Endothelial cell of umbilical vein (primary cell): ENCODE data around the gene NT5DC4. TPM values are rescaled to one million over a fixed set of nuclear protein-coding genes. Genes with fewer than 3 reads are reported as not detected.

Source experiments
- BruUV-seq: library from RNA; stranded (reverse); fragments of 400-500 nt; replicated peaks from 2 replicates; lab custom pipeline; 2021; lab: Mats Ljungman, UMichigan
- CTCF ChIA-PET: fragments of 300-600, 350-600 bp; sonication (Branson Sonifier 250); formaldehyde crosslinking; loops from one replicate; lab custom pipeline; 2021; ENCODE audit warnings: antibody characterized with exemption, inconsistent platforms; lab: Charles Lee
- POLR2A ChIA-PET: fragments of 300-600, 350-600 bp; sonication (Branson Sonifier 250); formaldehyde crosslinking; loops from one replicate; lab custom pipeline; 2021; ENCODE audit warnings: antibody characterized with exemption, inconsistent platforms; lab: Charles Lee
- DNase-seq: peaks from one replicate; pipeline ENCODE4 v3.0.0-alpha.2; 2011; ENCODE audit warnings: low read depth, low spot score
- FAIRE-seq: peaks from 2 replicates; lab custom pipeline; 2011; peaks lifted over from hg19 to GRCh38; lab: Jason Lieb, UNC
- H2AFZ ChIP-seq: 2 replicates; pipeline ENCODE4 v1.6.0; 2012; ENCODE audit warnings: low read depth, low read length, control low read depth, inconsistent platforms
- H3K27ac ChIP-seq: 2 replicates; pipeline ENCODE4 v1.5.1; 2011; ENCODE audit warnings: low read depth, mild to moderate bottlenecking, control low read depth, low read length, moderate library complexity; ENCODE audit not compliant: insufficient read depth
- H3K27me3 ChIP-seq, 2 experiments: 2 replicates each; pipeline versions ENCODE4 v1.6.0 to v1.6.1; 2011; ENCODE audit warnings: low read length in 2 of 2, mixed read lengths in 1 of 2; ENCODE audit not compliant: control insufficient read depth in 2 of 2, insufficient read depth in 2 of 2
- H3K36me3 ChIP-seq, 2 experiments: 2 replicates in 1 of 2; 3 replicates in 1 of 2; pipeline ENCODE4 v1.5.1; 2011; ENCODE audit warnings: low read length in 2 of 2, mild to moderate bottlenecking in 1 of 2, moderate library complexity in 1 of 2; ENCODE audit not compliant: control insufficient read depth in 2 of 2, insufficient read depth in 2 of 2; ENCODE audit errors: extremely low read depth in 1 of 2
- H3K4me1 ChIP-seq: 3 replicates; pipeline ENCODE4 v1.5.1; 2011; ENCODE audit warnings: mild to moderate bottlenecking, low read length; ENCODE audit not compliant: control insufficient read depth, insufficient read depth; ENCODE audit errors: extremely low read depth
- H3K4me2 ChIP-seq: 2 replicates; pipeline ENCODE4 v1.6.1; 2011; ENCODE audit warnings: low read length, control low read depth, mixed read lengths; ENCODE audit not compliant: insufficient read depth
- H3K4me3 ChIP-seq, 3 experiments: fragments of 200-600 bp in 1 of 3; sonication (generic), shearing (Covaris generic) in 1 of 3; replicated peaks in 1 of 3; 2 replicates each; pipeline ENCODE4 v1.5.1; 2011 to 2016; ENCODE audit warnings: control low read depth in 3 of 3, low read length in 3 of 3, mild to moderate bottlenecking in 2 of 3, inconsistent platforms in 1 of 3, low read depth in 1 of 3, moderate library complexity in 1 of 3; ENCODE audit not compliant: insufficient read depth in 1 of 3
- H3K79me2 ChIP-seq: 2 replicates; pipeline ENCODE4 v1.6.0; 2012; ENCODE audit warnings: low read length, inconsistent platforms; ENCODE audit not compliant: control insufficient read depth, insufficient read depth
- H3K9ac ChIP-seq: replicated peaks from 2 replicates; pipeline ENCODE3; 2011; ENCODE audit warnings: low read length, control low read depth; ENCODE audit not compliant: insufficient read depth; ENCODE audit errors: extremely low read depth
- H3K9me1 ChIP-seq: replicated peaks from 3 replicates; pipeline ENCODE4 v1.6.0; 2011; ENCODE audit warnings: mild to moderate bottlenecking, low read length; ENCODE audit not compliant: control insufficient read depth, insufficient read depth; ENCODE audit errors: extremely low read depth
- H3K9me3 ChIP-seq: replicated peaks from 2 replicates; pipeline ENCODE4 v1.5.1; 2012; ENCODE audit warnings: low read length, inconsistent platforms; ENCODE audit not compliant: control insufficient read depth, insufficient read depth
- H4K20me1 ChIP-seq: replicated peaks from 2 replicates; pipeline ENCODE3; 2011; ENCODE audit warnings: mild to moderate bottlenecking, low read length; ENCODE audit not compliant: control insufficient read depth, insufficient read depth; ENCODE audit errors: extremely low read depth
- FOS ChIP-seq: IDR thresholded peaks from 2 replicates; pipeline ENCODE4 v1.6.1; 2011; ENCODE audit warnings: mild to moderate bottlenecking, low read length, moderate library complexity, borderline replicate concordance; ENCODE audit not compliant: insufficient read depth
- GATA2 ChIP-seq: IDR thresholded peaks from 2 replicates; pipeline ENCODE4 v1.7.0; 2011; ENCODE audit warnings: low read depth, mild to moderate bottlenecking, moderate library complexity, mixed read lengths, low read length; ENCODE audit not compliant: insufficient read length, insufficient read depth
- POLR2A ChIP-seq: IDR thresholded peaks from 2 replicates; pipeline ENCODE4 v1.6.1; 2012; ENCODE audit warnings: low read depth, mild to moderate bottlenecking, control low read depth, low read length
- dilution Hi-C: fragments of 300-500 bp; cut with MboI; formaldehyde crosslinking; loops from one replicate; pipeline ENCODE4 v1.15.0; 2019; ENCODE audit warnings: low sequenced_read_pairs; ENCODE audit not compliant: extremely low pct_ligation_motif_present
- intact Hi-C: fragments of 100-400 bp; cut with micrococcal nuclease; formaldehyde crosslinking; loops from one replicate; pipeline ENCODE4 v1.10.0; 2022
- polyA plus RNA-seq, 4 experiments: library from polyadenylated mRNA; depleted of rRNA in 3 of 4; stranded (reverse) in 3 of 4; unstranded in 1 of 4; fragments of >200 nt; gene quantifications; 2 replicates each; pipeline versions ENCODE4 v1.2.1 to v1.2.3, GENCODE V29; 2011 to 2012; ENCODE audit warnings: missing spikeins in 1 of 4
- total RNA-seq: library from RNA; stranded (reverse); gene quantifications from 2 replicates; pipeline ENCODE4 v1.2.3, GENCODE V29; 2021
- TF ChIP-seq, protein P1 (sequence below), 2 donors: IDR thresholded peaks; 1 replicate in 1 of 2; 2 replicates in 1 of 2; pipeline ENCODE4 v1.5.1; 2011; ENCODE audit warnings: low read length in 2 of 2, mild to moderate bottlenecking in 2 of 2, moderate library complexity in 2 of 2, control low read depth in 1 of 2, inconsistent platforms in 1 of 2, low read depth in 1 of 2; ENCODE audit not compliant: insufficient read depth in 1 of 2; ENCODE audit errors: extremely low read depth in 1 of 2

The NT5DC4 gene
- total and polyA plus RNA-seq, 2 donors (not counting 3 experiments of a cell fraction or from before 2014, with no cell fraction given): not detected

DNA sequence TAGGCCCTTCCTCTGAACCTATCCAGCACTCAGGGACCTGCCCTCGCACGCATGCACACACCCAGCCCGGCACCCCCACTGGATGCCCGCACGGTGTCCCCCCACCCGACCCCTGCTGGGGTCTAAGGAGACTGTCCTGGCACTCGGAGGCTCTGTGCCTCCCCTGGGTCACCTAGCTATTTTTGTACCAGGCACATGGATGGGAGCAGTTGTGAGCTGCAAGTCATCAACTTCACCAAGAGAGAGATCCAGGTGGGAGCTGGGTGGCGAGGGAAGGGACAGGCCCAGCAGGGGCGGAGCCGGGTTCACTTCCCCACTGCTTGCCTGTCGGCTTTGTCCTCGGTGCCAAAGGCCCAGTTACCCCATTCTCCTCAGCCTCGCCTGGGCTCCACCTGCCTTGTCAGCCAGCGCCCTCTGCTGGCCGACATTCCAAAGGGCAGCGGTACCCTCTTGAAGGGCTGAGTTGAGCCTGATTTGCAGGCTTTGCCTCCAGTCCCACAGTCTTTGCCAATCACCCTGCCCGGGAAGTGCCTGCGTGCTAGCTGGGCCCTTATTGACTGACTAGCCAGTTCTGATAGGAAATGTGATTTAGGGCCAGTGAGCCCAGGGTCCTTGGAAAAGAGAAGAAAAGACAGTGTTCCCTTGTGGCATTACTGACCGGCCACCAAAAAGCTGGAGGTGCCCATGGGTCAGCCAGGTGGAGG is 5.8 kb downstream of the NT5DC4 start:
- POLR2A ChIA-PET: interaction anchor here (1.6 kb wide), 1 partner anchor 142 kb away, joined by 3 read pairs; the partner anchor contains the start of gene CHCHD5
- H3K9ac ChIP-seq: no peak overlapping the region

More for the DNA sequence above, 5.8 kb downstream of the NT5DC4 start:
- dilution Hi-C loops: no loop called here
- Histone ChIP-seq H3K27ac (no peak overlapping the region), H2AFZ (peak overlapping the region; percentile 88), H3K4me1 (peaks cover 3% of the 10 kb centered on the region), H3K4me2 (no peak overlapping the region), H3K4me3 (no peak overlapping the region), H3K79me2 (no peaks in the 10 kb centered on the region), H3K9me3 (no peaks in the 10 kb centered on the region), H3K36me3 (no peaks in the 10 kb centered on the region), H3K27me3 (no peaks in the 10 kb centered on the region), H4K20me1 (no peaks in the 10 kb centered on the region), H3K9me1 (no peaks in the 10 kb centered on the region)
- FAIRE-seq (peak; percentile 93), DNase-seq (peak; percentile 86)
- TF ChIP-seq GATA2: no peak
- TF ChIP-seq FOS: no peak
- no peak for TF ChIP-seq POLR2A
- TF ChIP-seq, protein P1, sequence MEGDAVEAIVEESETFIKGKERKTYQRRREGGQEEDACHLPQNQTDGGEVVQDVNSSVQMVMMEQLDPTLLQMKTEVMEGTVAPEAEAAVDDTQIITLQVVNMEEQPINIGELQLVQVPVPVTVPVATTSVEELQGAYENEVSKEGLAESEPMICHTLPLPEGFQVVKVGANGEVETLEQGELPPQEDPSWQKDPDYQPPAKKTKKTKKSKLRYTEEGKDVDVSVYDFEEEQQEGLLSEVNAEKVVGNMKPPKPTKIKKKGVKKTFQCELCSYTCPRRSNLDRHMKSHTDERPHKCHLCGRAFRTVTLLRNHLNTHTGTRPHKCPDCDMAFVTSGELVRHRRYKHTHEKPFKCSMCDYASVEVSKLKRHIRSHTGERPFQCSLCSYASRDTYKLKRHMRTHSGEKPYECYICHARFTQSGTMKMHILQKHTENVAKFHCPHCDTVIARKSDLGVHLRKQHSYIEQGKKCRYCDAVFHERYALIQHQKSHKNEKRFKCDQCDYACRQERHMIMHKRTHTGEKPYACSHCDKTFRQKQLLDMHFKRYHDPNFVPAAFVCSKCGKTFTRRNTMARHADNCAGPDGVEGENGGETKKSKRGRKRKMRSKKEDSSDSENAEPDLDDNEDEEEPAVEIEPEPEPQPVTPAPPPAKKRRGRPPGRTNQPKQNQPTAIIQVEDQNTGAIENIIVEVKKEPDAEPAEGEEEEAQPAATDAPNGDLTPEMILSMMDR (IDR thresholded peaks at IDR 0.05; ENCODE audit: extremely low read depth in 1 of 2, insufficient read depth in 1 of 2, low read depth in 1 of 2, low read length in 2 of 2): peak; percentile 95 to 97
- CTCF ChIA-PET: interaction anchor here (0.6 to 9.1 kb wide), 43 partner anchors 8 to 246 kb away, joined by 3 to 207 read pairs (median 4); partner anchors contain the start of genes CHCHD5 and SLC20A1
- intact Hi-C loops: loop anchor here (1.0 to 2.0 kb wide), 6 partner anchors 36 to 245 kb away; partner anchors contain the start of genes CHCHD5 and SLC20A1
- no TSS peak for BruUV-seq
